HG02840 (cell line): ENCODE measurements around the gene CCNY.

ENCODE experiments used
- ATAC-seq: cut with Tn5 transposase; IDR thresholded peaks from one replicate; pipeline ENCODE4 v1.9.1; 2021; ENCODE audit warnings: mild to moderate bottlenecking, moderate library complexity, moderate number of reproducible peaks; ENCODE audit not compliant: unreplicated experiment, low FRiP score

Gene CCNY

GRCh38 chr10:35545079-35545657, 208.9 kb downstream of the CCNY start:
- ATAC-seq: no peak

DNA sequence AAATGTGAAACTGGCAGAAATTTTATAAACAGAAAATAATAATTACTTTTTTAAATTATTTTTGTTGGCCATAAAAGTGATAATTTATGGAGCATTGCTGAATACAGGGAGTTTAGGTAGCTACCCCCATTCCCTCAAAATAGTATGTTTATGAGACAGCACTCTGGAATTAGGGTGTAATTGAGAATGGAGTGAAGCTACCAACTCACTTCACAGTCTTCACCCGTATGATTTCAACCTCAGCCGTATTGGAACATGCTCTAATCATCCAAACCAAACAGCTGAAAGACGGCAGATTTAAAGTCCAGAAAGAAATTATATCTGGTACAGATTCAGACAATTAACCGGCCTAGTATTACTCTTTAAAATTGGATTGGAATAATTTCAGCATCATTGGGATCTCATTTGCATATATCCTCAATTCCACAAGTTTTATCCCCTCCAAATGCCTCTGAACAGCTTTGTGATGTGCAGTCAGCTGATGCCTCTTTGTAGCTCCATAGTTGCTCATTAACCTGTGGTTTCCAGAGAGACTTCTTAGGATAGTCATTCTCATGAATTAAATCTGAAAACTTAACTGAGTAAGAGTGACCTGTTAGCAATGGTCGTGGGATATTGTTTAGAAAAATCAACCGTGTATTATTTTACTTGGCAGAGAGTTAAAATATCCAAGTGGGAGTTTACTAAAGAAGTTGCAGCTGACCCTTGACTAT, 209.7 kb downstream of the CCNY start:
- ATAC-seq: no peak

DNA sequence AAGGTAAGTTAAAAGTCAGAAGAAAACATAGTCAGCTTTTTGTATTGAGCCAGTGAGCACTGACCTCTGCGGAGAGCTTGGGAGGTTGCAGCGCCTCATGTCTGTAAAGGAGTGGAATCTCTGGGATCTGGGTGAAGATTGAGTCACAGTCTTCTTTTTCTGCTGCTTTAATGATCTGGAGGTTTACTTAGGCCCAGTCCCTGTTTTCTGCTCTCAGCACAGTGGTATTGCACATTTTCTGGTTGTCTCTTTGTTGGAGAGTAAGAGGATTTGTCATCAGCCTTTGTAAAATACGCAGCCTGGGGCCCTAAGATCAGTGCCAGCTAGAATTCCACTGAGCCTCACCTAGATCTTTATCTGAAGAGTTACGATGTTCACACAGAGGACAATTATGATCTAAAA, 210.5 kb downstream of the CCNY start:
- no peak for ATAC-seq

GRCh38 chr10:35552650-35553342, 216.5 kb downstream of the CCNY start:
- no peak for ATAC-seq

DNA sequence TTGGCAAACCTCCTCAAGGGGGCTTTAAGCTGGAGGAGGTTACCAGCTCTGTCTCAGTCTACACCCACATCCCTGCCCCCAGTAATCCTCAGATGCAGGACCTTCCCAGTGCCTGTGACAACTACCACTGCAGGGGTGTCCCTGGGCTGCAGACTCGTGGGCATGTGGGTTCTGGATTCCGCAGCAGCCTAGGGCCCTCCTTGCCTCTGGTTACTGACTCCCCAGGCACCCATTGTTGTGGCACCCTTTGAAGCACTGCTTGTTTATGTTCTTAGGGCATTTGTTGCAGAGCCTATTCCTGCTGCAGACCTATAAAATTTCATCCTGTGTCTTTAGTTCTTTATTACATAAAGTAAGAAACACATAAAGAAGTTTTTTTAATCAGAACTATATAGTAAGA, 217.7 kb downstream of the CCNY start:
- ATAC-seq: no peak

DNA sequence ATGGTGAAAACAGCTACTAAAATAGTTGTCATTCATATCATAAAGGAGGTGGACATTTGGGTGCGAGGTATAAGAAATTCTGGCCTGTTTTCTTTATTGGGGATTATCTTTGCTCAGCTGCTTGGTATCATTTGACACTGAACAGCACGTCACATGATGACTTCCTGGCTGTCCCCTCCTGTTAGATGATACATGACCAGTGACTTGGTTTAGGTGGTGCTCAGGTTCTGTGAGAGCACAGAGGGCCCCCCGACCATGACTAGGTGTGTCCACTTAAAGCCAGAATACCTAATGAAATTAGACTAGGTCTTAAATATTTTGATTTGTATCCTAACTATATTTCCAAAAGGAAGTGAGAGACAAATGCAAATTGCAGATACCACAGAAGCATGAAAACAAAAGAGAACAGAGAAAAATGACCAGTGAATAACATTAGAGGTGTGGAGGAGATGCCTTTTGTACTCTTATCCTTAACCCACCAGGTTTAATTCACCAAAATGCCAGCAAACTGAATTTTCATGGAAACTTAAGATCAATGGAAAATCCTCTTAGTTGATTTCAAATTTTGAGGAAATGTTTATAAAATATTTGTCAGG, 218.2 kb downstream of the CCNY start:
- no peak for ATAC-seq

GRCh38 chr10:35555962-35556930, 219.9 kb downstream of the CCNY start:
- no peak for ATAC-seq

- ATAC-seq: no peak
These were observed 222.0 kb downstream of the CCNY start for GRCh38 chr10:35558276-35558675.

- ATAC-seq: no peak
These were observed 223.1 kb downstream of the CCNY start for GRCh38 chr10:35559416-35559815.

- no peak for ATAC-seq
These were observed 225.4 kb downstream of the CCNY start for GRCh38 chr10:35561715-35562114.

GRCh38 chr10:35562427-35562826, 226.1 kb downstream of the CCNY start:
- no peak for ATAC-seq

- ATAC-seq: no peak
These were observed 227.1 kb downstream of the CCNY start for GRCh38 chr10:35563261-35563891.

DNA sequence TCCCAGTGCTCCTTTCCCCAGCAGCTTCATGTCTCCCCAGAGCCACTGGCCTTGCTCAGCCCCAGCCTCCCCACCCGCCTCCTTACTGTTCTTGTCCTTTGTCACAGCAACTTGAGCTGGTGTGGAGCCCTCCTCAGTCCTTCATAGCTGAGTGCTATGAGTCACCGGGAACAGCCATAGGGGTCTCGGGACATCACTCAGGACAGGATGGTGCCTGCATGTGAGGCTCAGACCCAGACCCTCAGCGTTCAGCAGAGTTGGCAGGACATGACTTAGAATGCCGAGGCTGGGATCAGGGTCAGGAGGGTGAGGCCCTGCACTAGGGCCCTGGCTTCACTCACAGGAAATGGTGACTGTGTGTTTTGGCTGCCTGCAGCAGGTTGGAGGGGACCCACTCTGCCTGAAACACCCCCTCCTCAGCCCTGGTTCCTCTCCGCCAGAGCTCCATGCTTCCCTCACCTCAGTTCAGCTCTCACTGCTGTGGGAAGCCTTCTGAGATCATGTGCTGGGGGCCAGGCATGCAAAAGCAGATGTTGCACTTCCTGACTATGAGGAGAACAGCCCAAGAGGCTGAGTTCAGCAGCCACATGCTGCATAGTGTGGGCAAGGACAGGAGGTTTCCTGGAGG, 228.1 kb downstream of the CCNY start:
- ATAC-seq: no peak

DNA sequence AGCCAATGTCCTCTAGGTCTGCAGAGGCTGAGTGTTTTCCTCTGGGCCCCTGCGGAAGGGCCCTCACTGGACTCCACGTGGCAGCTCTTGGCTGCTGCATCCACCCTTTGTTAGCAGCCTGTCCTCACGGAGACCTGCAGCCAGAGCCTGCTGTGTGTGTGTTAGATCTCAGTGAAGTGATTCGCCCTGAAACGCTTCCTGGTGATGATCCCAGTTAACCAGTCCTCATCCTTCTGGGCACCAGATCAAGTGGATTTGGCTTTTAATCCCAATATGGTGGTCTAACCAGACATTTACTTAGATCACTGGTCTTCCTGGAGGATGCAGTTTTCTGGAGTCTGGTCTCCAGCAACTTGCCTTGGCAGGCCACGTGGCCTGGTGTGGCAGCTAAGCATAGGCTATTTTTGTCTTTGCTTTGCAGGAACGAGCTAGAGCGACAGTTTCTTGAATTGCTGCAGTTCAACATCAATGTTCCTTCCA, 229.3 kb downstream of the CCNY start:
- ATAC-seq: no peak

- ATAC-seq: no peak
These were observed 231.6 kb downstream of the CCNY start for GRCh38 chr10:35567951-35568350.

DNA sequence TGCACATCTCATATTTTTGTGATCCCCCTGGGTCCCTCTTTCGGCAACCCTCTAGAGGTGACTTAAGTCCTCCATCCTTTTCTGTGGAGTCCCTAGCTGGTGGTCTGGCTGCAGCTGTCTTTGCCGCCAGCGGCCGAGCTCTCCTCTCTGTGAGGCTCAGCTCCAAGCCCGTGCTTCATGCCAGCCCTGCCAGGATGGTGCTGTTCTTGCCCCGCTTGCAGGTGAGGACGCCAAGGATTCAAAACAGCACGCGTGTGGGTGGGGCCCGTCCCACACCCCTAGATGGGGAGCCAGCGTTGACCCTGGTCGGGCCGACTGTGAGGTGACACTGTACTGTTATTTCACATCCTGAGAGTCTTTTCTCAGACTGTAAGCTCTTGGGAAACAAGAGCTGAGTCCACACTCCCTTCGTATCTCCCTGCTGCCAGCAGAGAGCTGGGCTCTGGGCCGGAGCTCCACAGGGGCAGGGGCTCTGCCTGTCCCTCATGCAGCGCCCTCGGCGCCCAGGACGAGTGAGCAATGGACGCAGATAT, 232.2 kb downstream of the CCNY start:
- ATAC-seq: no peak

DNA sequence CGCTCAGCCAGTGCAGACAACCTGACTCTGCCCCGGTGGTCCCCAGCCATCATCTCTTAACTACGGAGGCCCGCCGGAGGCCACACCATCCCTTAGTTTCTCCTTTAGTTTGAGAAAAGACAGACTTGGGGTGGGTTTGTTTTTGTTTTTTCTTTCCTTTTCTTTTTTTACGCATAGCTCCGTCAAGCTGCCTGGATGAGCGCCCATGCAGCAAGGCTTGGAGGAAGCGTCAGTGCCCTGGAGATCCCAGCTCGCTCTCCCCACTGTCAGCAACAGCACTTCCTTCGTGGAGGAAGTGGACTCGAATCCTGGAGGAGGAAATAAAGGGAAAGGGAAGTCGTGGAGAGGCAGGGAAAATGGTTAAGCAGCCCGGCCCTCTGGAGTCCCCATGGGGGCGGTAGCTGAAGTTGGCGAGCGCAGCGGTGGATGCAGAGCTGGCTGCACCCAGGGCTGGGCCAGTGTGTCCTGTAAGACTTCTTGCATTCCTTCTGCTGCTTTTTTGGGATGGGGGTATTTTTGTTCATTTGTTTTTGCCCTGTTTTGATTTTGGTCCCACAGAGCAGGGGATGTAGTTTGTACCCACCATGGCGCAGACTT, 232.9 kb downstream of the CCNY start:
- ATAC-seq: no peak

GRCh38 chr10:35569836-35570235, 233.5 kb downstream of the CCNY start:
- no peak for ATAC-seq

GRCh38 chr10:35570397-35570796, 234.1 kb downstream of the CCNY start:
- ATAC-seq: no peak
